GM12874 (cell line): ENCODE data around the gene FLYWCH1.
A peak's percentile ranks its signal among the peaks of the same experiment; 100 is the strongest.

Source experiments
- CTCF ChIP-seq: IDR thresholded peaks from 2 replicates; pipeline ENCODE4 v1.5.1; 2011; ENCODE audit warnings: low read depth, mild to moderate bottlenecking, control low read depth, low read length, moderate library complexity; ENCODE audit not compliant: insufficient read depth

The FLYWCH1 gene

DNA sequence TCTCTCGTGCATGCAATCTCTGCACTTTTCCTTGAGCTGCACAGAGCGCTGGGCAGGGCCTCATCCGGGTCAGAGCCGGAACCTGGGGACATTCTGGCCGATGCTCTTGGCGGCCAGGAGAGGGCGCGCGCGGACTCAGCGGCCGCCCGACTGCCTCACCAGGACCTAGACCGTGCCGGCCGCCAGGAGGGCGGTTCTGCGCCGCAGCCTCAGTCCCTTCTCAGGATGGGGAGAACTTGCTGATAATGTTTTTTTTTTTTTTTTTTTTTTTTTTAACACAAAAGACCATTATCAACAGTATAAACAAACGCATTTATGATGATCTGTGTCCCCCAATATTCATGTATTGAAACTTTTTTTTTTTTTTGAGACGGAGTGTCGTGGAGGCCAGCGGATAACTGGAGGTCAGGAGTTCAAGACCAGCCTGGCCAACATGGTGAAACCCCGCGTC lies 36.8 kb upstream of the FLYWCH1 start:
- peak; percentile 91 for TF ChIP-seq CTCF

DNA sequence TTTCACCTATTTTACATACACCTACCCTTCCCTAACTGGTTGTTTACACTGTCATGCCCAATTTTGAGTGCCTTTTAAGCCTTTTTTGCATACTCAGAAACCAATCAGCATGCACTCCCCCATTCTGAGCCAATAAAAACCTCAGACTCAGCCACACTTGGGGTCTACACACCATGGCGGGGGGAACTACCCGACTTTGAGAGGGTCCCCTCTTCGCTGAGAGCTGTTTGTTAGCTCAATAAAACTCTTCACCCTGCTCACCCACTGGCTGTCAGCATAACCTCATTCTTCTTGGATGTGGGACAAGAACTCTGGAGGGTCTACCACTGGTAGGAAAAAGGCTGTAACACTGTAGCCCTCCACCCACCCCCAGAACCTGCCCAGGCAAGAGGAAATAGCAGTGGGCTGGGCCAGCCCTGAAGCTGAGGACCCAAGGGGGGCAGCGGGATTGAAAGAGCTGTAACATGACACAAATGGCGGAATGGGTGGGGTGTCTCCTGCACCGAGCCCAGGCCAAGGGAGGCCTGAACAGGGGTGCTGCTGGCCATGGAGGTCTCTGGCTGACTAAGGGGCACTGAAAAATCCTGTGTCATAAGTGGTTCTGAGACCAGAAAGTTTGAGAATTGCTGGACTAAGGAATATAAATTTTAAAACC lies 31.8 kb upstream of the FLYWCH1 start:
- no peak for TF ChIP-seq CTCF

- TF ChIP-seq CTCF: no peak
These were observed 29.7 kb upstream of the FLYWCH1 start for GRCh38 chr16:2881783-2882649.

DNA sequence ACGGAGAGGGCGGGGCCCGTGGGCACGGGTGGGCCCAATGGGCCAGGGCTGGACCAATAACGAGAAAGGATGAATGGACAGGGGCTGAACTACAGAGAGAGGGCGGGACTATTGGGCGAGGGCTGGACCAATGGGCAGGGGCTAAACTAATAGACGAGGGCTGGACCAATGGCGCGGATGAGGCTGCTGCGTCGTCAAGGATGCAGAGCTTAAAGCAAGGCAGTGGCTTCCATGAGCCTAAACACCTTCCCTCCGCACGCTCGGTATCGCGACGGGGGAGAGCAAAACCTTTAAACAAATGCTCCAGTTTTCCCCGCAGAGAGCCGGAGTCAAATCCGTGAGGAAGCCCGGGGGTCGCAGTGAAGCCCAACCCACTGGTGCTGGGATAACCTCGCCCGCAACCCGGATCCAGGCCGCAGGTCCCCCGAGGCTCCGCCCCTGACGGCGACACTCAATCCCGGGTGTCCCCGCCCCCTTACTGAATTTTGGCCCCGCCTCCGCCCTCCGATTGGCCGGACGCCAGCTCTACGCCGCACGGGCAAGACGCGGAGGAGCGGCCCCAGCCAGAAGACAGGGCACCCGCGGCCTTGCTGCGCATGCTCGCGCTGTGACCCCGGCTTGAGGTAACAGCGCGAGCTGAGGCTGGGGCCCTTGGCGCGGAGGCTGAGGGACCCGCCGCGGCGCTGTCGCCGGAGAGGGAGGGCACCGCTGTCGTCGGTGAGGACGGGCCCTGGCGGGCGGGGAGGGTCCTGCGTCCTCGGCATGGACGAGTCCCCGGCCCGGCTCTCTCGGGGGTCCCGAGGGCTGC lies 28.9 kb upstream of the FLYWCH1 start, which contains the start of gene FLYWCH2:
TSS of gene FLYWCH2 (plus strand) at position 566 of the 808 bp plus-strand sequence. CDS start 13,235 bp downstream, outside the sequence.
- TF ChIP-seq CTCF: no peak

- TF ChIP-seq CTCF: no peak
These were observed 28.2 kb upstream of the FLYWCH1 start for GRCh38 chr16:2883458-2883908.

DNA sequence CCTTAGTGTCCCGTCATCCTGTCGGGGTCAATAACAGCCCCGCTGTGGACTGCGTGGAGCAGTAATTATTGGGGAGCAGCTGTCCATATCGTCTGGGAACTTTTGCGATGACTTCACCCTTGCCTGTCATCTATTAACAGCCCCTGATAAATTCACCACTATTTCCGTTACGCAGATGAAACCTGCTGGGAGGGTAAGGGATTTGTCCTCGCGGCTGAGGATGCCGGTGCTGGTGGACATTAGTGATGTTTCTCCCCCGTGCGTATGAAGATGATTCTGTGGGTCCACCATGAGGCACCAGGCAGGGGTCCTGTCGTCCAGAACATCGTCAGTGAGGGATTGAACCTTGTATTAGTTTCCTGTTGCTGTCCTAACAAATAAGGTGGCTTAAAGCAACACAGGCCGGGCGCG lies 27.7 kb upstream of the FLYWCH1 start:
- no peak for TF ChIP-seq CTCF

DNA sequence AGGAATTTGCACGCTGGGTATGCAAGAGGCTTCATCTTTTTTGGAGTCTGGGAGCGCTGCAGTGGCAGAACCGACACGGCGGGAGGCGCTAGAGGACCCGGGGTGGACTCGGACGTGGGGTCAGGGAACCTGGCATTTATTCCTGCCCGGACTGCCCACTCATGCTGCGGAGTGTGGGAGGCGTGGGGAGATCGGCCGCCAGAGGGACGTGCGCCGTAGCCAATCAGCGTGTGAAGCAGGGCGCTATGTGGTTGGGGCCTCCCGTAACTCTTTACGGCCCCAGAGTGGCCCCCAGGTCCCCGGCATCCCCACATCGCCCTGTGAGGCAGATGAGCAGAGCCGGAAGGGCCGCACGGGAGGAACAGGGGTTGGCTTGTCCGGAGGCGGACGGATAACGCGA lies 17.5 kb upstream of the FLYWCH1 start:
- no peak for TF ChIP-seq CTCF
